Gastroesophageal sphincter (tissue), 4 donors: ENCODE data around the gene P2RY11. TPM values are rescaled to one million over a fixed set of nuclear protein-coding genes. Genes with fewer than 3 reads are reported as not detected.

Experiments
- ATAC-seq: fragments of 150-250 bp; one replicate; pipeline ENCODE4 v1.9.1; 2016; ENCODE audit warnings: mild to moderate bottlenecking, moderate library complexity
- H3K27ac ChIP-seq, 4 donors: fragments of 200-600 bp; sonication (generic) in 3 of 4; 1 replicate in 3 of 4; 2 replicates in 1 of 4; pipeline ENCODE4 v1.5.1; 2016 to 2019
- H3K27me3 ChIP-seq: fragments of 200-600 bp; sonication (generic); one replicate; pipeline ENCODE4 v1.5.1; 2019
- H3K36me3 ChIP-seq, 2 donors: fragments of 200-600 bp; sonication (generic); one replicate each; pipeline ENCODE4 v1.5.1; 2019; ENCODE audit warnings: control low read depth in 1 of 2
- H3K4me1 ChIP-seq, 3 donors: fragments of 200-600 bp; sonication (generic); 1 replicate in 2 of 3; 2 replicates in 1 of 3; pipeline ENCODE4 v1.5.1; 2016 to 2019; ENCODE audit warnings: control low read depth in 2 of 3
- H3K4me3 ChIP-seq, 2 donors: fragments of 200-600 bp; sonication (generic); one replicate each; pipeline ENCODE4 v1.5.1; 2019; ENCODE audit warnings: mild to moderate bottlenecking in 1 of 2, moderate library complexity in 1 of 2
- H3K9me3 ChIP-seq, 3 donors: fragments of 200-600 bp; sonication (generic); one replicate each; pipeline ENCODE4 v1.5.1; 2017 to 2019; ENCODE audit warnings: control low read depth in 2 of 3
- CTCF ChIP-seq, 4 experiments: fragments of 200-600 bp in 2 of 4; fragments of 450-650 bp in 2 of 4; sonication (generic) in 1 of 4; IDR thresholded peaks; one replicate each; pipeline ENCODE4 v1.5.1; 2017 to 2019; ENCODE audit warnings: antibody characterized with exemption in 4 of 4, mild to moderate bottlenecking in 2 of 4, moderate library complexity in 2 of 4
- EP300 ChIP-seq: sonication (generic); formaldehyde crosslinking; IDR thresholded peaks from one replicate; pipeline ENCODE4 v1.6.1; 2017; ENCODE audit warnings: antibody characterized with exemption, mild to moderate bottlenecking
- POLR2A ChIP-seq, 2 donors: fragments of 450-650 bp; IDR thresholded peaks; one replicate each; pipeline ENCODE4 v1.6.1; 2017; ENCODE audit warnings: antibody characterized with exemption in 2 of 2, mild to moderate bottlenecking in 2 of 2, moderate library complexity in 1 of 2
- POLR2AphosphoS5 ChIP-seq: sonication (generic); formaldehyde crosslinking; IDR thresholded peaks from one replicate; pipeline ENCODE4 v1.6.1; 2017; ENCODE audit warnings: antibody characterized with exemption
- WGBS, 2 donors: methylation state at CpG; one replicate each; pipeline ENCODE4 v1.1.5; 2018; ENCODE audit warnings: low coverage in 1 of 2; 5-methylcytosine and 5-hydroxymethylcytosine counted together
- total RNA-seq, 4 donors: library from RNA; depleted of rRNA; stranded (reverse); fragments of >200 nt; gene quantifications; one replicate each; pipeline ENCODE4 v1.1.0, GENCODE V29; 2016

The P2RY11 gene
- total RNA-seq, 4 donors from 2014 or later = 0.96 to 15.7 (median 5.3) TPM

- no peaks in the 10 kb centered on the region for H3K27me3 ChIP-seq
- no peaks in the 10 kb centered on the region for H3K4me1 ChIP-seq
- TF ChIP-seq POLR2A (IDR thresholded peaks at IDR 0.05) = no peak
- TF ChIP-seq POLR2AphosphoS5 = no peak
- TF ChIP-seq EP300 = no peak
- no peak for TF ChIP-seq CTCF (IDR thresholded peaks at IDR 0.05)
- no peaks in the 10 kb centered on the region for H3K9me3 ChIP-seq
- H3K27ac ChIP-seq = no peak overlapping the region
- ATAC-seq = no peak
- H3K36me3 ChIP-seq = peaks cover 0 to 100% of the 10 kb centered on the region in 2 donors
- 90 to 100% methylated on average over 2 to 4 of the region's 14 CpGs for WGBS, 2 donors
- no peak overlapping the region for H3K4me3 ChIP-seq
These were observed 34.6 kb downstream of the P2RY11 start for GRCh38 chr19:10146142-10146541.

GRCh38 chr19:10149427-10149826 is 37.9 kb downstream of the P2RY11 start:
- peaks cover 0 to 98% of the 10 kb centered on the region in 2 donors for H3K36me3 ChIP-seq
- 80 to 94% methylated on average over 1 to 4 of the region's 12 CpGs for WGBS, 2 donors

GRCh38 chr19:10151521-10151920 is 40.0 kb downstream of the P2RY11 start:
- no peak for ATAC-seq
- 96 to 100% methylated on average over 1 to 5 of the region's 5 CpGs for WGBS, 2 donors
- Histone ChIP-seq H3K9me3 (no peaks in the 10 kb centered on the region), H3K27ac (no peak overlapping the region), H3K4me3 (no peak overlapping the region), H3K4me1 (no peaks in the 10 kb centered on the region), H3K27me3 (no peaks in the 10 kb centered on the region), H3K36me3 (peaks cover 0 to 98% of the 10 kb centered on the region in 2 donors)
- TF ChIP-seq EP300 (no peak), CTCF (IDR thresholded peaks at IDR 0.05) (no peak), POLR2AphosphoS5 (no peak), POLR2A (IDR thresholded peaks at IDR 0.05) (no peak)

More at GRCh38 chr19:10149427-10149826, 37.9 kb downstream of the P2RY11 start:
- no peak overlapping the region for H3K4me3 ChIP-seq
- no peak overlapping the region for H3K27ac ChIP-seq
- ATAC-seq = no peak
- H3K9me3 ChIP-seq = no peaks in the 10 kb centered on the region
- no peaks in the 10 kb centered on the region for H3K27me3 ChIP-seq
- TF ChIP-seq CTCF (IDR thresholded peaks at IDR 0.05) (no peak), EP300 (no peak), POLR2AphosphoS5 (no peak), POLR2A (IDR thresholded peaks at IDR 0.05) (no peak)
- no peaks in the 10 kb centered on the region for H3K4me1 ChIP-seq

GRCh38 chr19:10152100-10152499 is 40.6 kb downstream of the P2RY11 start:
- ATAC-seq = no peak
- Histone ChIP-seq H3K4me3 (no peak overlapping the region), H3K36me3 (peaks cover 0 to 98% of the 10 kb centered on the region in 2 donors), H3K27me3 (no peaks in the 10 kb centered on the region), H3K9me3 (no peaks in the 10 kb centered on the region), H3K27ac (no peak overlapping the region), H3K4me1 (no peaks in the 10 kb centered on the region)
- no peak for TF ChIP-seq POLR2A (IDR thresholded peaks at IDR 0.05)
- no peak for TF ChIP-seq CTCF (IDR thresholded peaks at IDR 0.05)
- TF ChIP-seq POLR2AphosphoS5 = no peak
- no peak for TF ChIP-seq EP300
- WGBS, 2 donors = 69 to 92% methylated on average over 2 to 3 of the region's 3 CpGs

GRCh38 chr19:10155839-10156238 is 44.3 kb downstream of the P2RY11 start:
- Histone ChIP-seq H3K36me3 (peaks cover 0 to 98% of the 10 kb centered on the region in 2 donors), H3K9me3 (no peaks in the 10 kb centered on the region), H3K4me1 (no peaks in the 10 kb centered on the region), H3K27me3 (no peaks in the 10 kb centered on the region), H3K27ac (no peak overlapping the region), H3K4me3 (no peak overlapping the region)
- TF ChIP-seq CTCF (IDR thresholded peaks at IDR 0.05) (no peak), EP300 (no peak), POLR2AphosphoS5 (no peak), POLR2A (IDR thresholded peaks at IDR 0.05) (no peak)
- no peak for ATAC-seq
- 85 to 100% methylated on average over 3 of the region's 4 CpGs for WGBS, 2 donors
